B cell (primary cell): ENCODE results near the gene SHC2. TPM values are rescaled to one million over a fixed set of nuclear protein-coding genes. Genes with fewer than 3 reads are reported as not detected.

Source experiments
- ATAC-seq: fragments of 200-7000 bp; cut with Tn5 transposase; one replicate; pipeline ENCODE4 v1.10.0; 2021; ENCODE audit warnings: low read depth, mild to moderate bottlenecking, moderate number of reproducible peaks, moderate library complexity
- CTCF ChIA-PET: fragments of 350-600 bp; sonication (Branson Sonifier 250); formaldehyde crosslinking; loops from one replicate; lab custom pipeline; 2021; ENCODE audit warnings: antibody characterized with exemption, inconsistent platforms; lab: Charles Lee
- POLR2A ChIA-PET: fragments of 350-600 bp; sonication (Branson Sonifier 250); formaldehyde crosslinking; loops from one replicate; lab custom pipeline; 2021; ENCODE audit warnings: antibody characterized with exemption; lab: Charles Lee
- DNase-seq: peaks from one replicate; pipeline ENCODE4 v3.0.0; 2013
- H2AFZ ChIP-seq: 2 replicates; pipeline ENCODE4 v1.6.1; 2012; ENCODE audit warnings: mild to moderate bottlenecking, low read depth, low read length; ENCODE audit not compliant: insufficient read depth, poor library complexity, severe bottlenecking
- H3K27ac ChIP-seq, 2 donors: 1 replicate in 1 of 2; 2 replicates in 1 of 2; pipeline ENCODE4 v1.5.1; 2012 to 2013; ENCODE audit warnings: low read length in 2 of 2, mild to moderate bottlenecking in 2 of 2, moderate library complexity in 1 of 2
- H3K27me3 ChIP-seq, 4 experiments: fragments of 200-600 bp in 1 of 4; sonication (generic) in 1 of 4; replicated peaks in 1 of 4; 1 replicate in 2 of 4; 2 replicates in 2 of 4; pipeline versions ENCODE4 v1.6.1 to v1.7.0; 2013 to 2016; ENCODE audit warnings: low read length in 3 of 4, mild to moderate bottlenecking in 2 of 4, mixed read lengths in 1 of 4, moderate library complexity in 1 of 4; ENCODE audit not compliant: insufficient read depth in 4 of 4, control insufficient read depth in 3 of 4; ENCODE audit errors: control extremely low read depth in 1 of 4
- H3K36me3 ChIP-seq, 2 experiments: replicated peaks in 1 of 2; 1 replicate in 1 of 2; 2 replicates in 1 of 2; pipeline versions ENCODE4 v1.6.1 to v1.7.1; 2013; ENCODE audit warnings: low read length in 1 of 2; ENCODE audit not compliant: insufficient read depth in 2 of 2, control insufficient read depth in 1 of 2; ENCODE audit errors: control extremely low read depth in 1 of 2, extremely low read depth in 1 of 2
- H3K4me1 ChIP-seq, 2 donors: fragments of 200-600 bp in 1 of 2; sonication (generic) in 1 of 2; 1 replicate in 1 of 2; 2 replicates in 1 of 2; pipeline versions ENCODE4 v1.5.1 to v1.6.1; 2013 to 2017; ENCODE audit warnings: low read length in 2 of 2; ENCODE audit not compliant: control insufficient read depth in 2 of 2, insufficient read depth in 2 of 2
- H3K4me2 ChIP-seq: replicated peaks from 2 replicates; pipeline ENCODE3; 2012; ENCODE audit warnings: mild to moderate bottlenecking, low read depth, low read length; ENCODE audit not compliant: poor library complexity, severe bottlenecking
- H3K4me3 ChIP-seq, 5 experiments: fragments of 200-600 bp in 1 of 5; sonication (generic) in 1 of 5; 1 replicate in 3 of 5; 2 replicates in 2 of 5; pipeline versions ENCODE4 v1.5.1 to v1.7.0; 2011 to 2016; ENCODE audit warnings: low read length in 4 of 5, mild to moderate bottlenecking in 4 of 5, low read depth in 2 of 5, control low read depth in 1 of 5, moderate library complexity in 1 of 5; ENCODE audit not compliant: insufficient read depth in 1 of 5; ENCODE audit errors: control extremely low read depth in 1 of 5, extremely low read depth in 1 of 5
- H3K79me2 ChIP-seq: fragments of 200-600 bp; sonication (generic); one replicate; pipeline ENCODE4 v1.6.0; 2016; ENCODE audit warnings: low read length; ENCODE audit not compliant: control insufficient read depth, insufficient read depth
- H3K9ac ChIP-seq: fragments of 200-600 bp; sonication (generic); 2 replicates; pipeline ENCODE4 v1.6.1; 2017; ENCODE audit warnings: mild to moderate bottlenecking, low read length, moderate library complexity
- H3K9me3 ChIP-seq, 3 donors: one replicate each; pipeline versions ENCODE4 v1.6.1 to v1.7.1; 2013; ENCODE audit warnings: low read length in 2 of 3; ENCODE audit not compliant: control insufficient read depth in 2 of 3, insufficient read depth in 1 of 3; ENCODE audit errors: control extremely low read depth in 1 of 3
- H4K20me1 ChIP-seq: 2 replicates; pipeline ENCODE4 v1.6.0; 2012; ENCODE audit warnings: mild to moderate bottlenecking, low read length; ENCODE audit not compliant: insufficient read depth, control insufficient read depth, poor library complexity, severe bottlenecking
- H3K27ac Mint-ChIP-seq: one replicate; pipeline ENCODE4 v1.8.0; 2021; ENCODE audit warnings: mixed read lengths
- H3K27me3 Mint-ChIP-seq: one replicate; pipeline ENCODE4 v1.8.0; 2021; ENCODE audit warnings: mixed read lengths
- H3K4me1 Mint-ChIP-seq: one replicate; pipeline ENCODE4 v1.8.0; 2021; ENCODE audit warnings: mixed read lengths
- H3K4me3 Mint-ChIP-seq: one replicate; pipeline ENCODE4 v1.8.0; 2021; ENCODE audit warnings: mixed read lengths
- H3K9me3 Mint-ChIP-seq: one replicate; pipeline ENCODE4 v1.8.0; 2022; ENCODE audit warnings: mixed read lengths; ENCODE audit not compliant: insufficient read depth
- EZH2 ChIP-seq: IDR thresholded peaks from 2 replicates; pipeline ENCODE4 v1.6.1; 2012; ENCODE audit warnings: borderline replicate concordance, low read depth, mild to moderate bottlenecking, moderate library complexity, low read length; ENCODE audit not compliant: insufficient read depth, poor library complexity, severe bottlenecking
- WGBS: methylation state at CpG from one replicate; pipeline ENCODE4 v1.1.5; 2013; ENCODE audit warnings: missing lambda C conversion rate; ENCODE audit not compliant: insufficient coverage; 5-methylcytosine and 5-hydroxymethylcytosine counted together
- intact Hi-C: fragments of 100-400 bp; cut with micrococcal nuclease; formaldehyde crosslinking; loops from one replicate; pipeline ENCODE4 v1.10.0; 2022
- polyA plus RNA-seq: library from polyadenylated mRNA; depleted of rRNA; stranded (reverse); fragments of >200 nt; gene quantifications from 2 replicates; pipeline ENCODE4 v1.2.3, GENCODE V29; 2012
- total RNA-seq, 2 donors: library from RNA; stranded (reverse); fragments of 120-200 nt in 1 of 2; gene quantifications; 1 replicate in 1 of 2; 2 replicates in 1 of 2; pipeline versions ENCODE4 v1.2.3 to v1.2.4, GENCODE V29; 2013 to 2022
- TF ChIP-seq, protein P1 (sequence below): fragments of 200-600 bp; IDR thresholded peaks from one replicate; pipeline ENCODE4 v1.8.0; 2022; ENCODE audit warnings: antibody characterized with exemption, mild to moderate bottlenecking

Gene SHC2
- total and polyA plus RNA-seq, 2 donors (not counting 1 experiment from before 2014, with no cell fraction given) = 0.19 TPM; not detected in 1

DNA sequence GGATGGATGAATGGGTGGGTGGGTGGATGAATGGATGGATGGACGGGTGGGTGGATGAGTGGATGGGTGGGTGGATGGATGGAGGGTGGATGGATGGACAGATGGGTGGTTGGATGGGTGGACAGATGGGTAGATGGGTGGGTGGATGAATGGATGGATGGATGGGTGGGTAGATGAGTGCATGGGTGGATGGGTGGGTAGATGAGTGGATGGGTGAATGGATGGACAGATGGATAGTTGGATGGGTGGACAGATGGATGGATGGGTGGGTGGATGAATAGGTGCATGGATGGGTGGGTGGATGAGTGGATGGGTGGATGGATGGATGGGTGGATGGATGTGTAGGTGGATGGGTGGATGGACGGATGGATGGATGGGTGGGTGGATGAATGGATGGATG, 17.8 kb downstream of the SHC2 start:
- Histone ChIP-seq H3K79me2 (no peaks in the 10 kb centered on the region), H3K27me3 (peaks cover 0 to 4% (median 1%) of the 10 kb centered on the region in 4 experiments)
- no peaks in the 10 kb centered on the region for H3K9me3 Mint-ChIP-seq

DNA sequence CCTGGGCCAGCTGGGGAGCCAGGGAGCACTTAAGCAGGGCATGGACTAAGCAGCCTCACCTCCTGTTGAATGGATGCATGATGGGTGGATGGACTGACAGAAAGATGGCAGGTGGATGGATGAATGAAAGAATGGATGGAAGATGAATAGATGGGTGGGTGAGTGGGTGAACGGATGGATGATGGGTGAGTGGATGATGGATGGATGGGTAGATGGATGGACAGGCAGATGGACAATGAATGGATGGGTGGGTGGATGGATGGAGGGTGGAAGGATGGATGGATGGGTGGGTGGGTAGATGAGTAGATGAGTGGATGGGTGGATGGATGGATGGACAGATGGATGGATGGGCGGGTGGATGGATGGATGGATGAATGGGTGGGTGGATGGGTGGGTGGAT, 18.7 kb downstream of the SHC2 start:
- H3K4me3 Mint-ChIP-seq = no peak overlapping the region
- CTCF ChIA-PET = no interaction called here
- peaks cover 0 to 4% (median 1%) of the 10 kb centered on the region in 4 experiments for H3K27me3 ChIP-seq

More for the DNA sequence above, 17.8 kb downstream of the SHC2 start:
- H3K27ac Mint-ChIP-seq = no peak overlapping the region
- POLR2A ChIA-PET = no interaction called here
- H3K4me2 ChIP-seq = no peak overlapping the region
- DNase-seq (no peak), ATAC-seq (no peak)
- no peaks in the 10 kb centered on the region for H4K20me1 ChIP-seq
- no peaks in the 10 kb centered on the region for H3K4me1 Mint-ChIP-seq
- H3K36me3 ChIP-seq = no peaks in the 10 kb centered on the region
- 100% methylated on average over 2 of the region's 2 CpGs for WGBS
- CTCF ChIA-PET = no interaction called here
- no peak overlapping the region for H3K9ac ChIP-seq
- H2AFZ ChIP-seq = no peak overlapping the region
- no peak for TF ChIP-seq EZH2
- TF ChIP-seq, protein P1, sequence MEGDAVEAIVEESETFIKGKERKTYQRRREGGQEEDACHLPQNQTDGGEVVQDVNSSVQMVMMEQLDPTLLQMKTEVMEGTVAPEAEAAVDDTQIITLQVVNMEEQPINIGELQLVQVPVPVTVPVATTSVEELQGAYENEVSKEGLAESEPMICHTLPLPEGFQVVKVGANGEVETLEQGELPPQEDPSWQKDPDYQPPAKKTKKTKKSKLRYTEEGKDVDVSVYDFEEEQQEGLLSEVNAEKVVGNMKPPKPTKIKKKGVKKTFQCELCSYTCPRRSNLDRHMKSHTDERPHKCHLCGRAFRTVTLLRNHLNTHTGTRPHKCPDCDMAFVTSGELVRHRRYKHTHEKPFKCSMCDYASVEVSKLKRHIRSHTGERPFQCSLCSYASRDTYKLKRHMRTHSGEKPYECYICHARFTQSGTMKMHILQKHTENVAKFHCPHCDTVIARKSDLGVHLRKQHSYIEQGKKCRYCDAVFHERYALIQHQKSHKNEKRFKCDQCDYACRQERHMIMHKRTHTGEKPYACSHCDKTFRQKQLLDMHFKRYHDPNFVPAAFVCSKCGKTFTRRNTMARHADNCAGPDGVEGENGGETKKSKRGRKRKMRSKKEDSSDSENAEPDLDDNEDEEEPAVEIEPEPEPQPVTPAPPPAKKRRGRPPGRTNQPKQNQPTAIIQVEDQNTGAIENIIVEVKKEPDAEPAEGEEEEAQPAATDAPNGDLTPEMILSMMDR = no peak
- H3K4me1 ChIP-seq = no peaks in the 10 kb centered on the region
- H3K4me3 ChIP-seq = no peak overlapping the region
- H3K4me3 Mint-ChIP-seq = no peak overlapping the region
- peaks cover 0 to 27% (median 0%) of the 10 kb centered on the region in 3 donors for H3K9me3 ChIP-seq
- no peak overlapping the region for H3K27ac ChIP-seq
- intact Hi-C loops = no loop called here
- peaks cover 4% of the 10 kb centered on the region for H3K27me3 Mint-ChIP-seq

More for the DNA sequence above, 18.7 kb downstream of the SHC2 start:
- POLR2A ChIA-PET = no interaction called here
- Histone ChIP-seq H4K20me1 (no peaks in the 10 kb centered on the region), H2AFZ (no peak overlapping the region), H3K36me3 (no peaks in the 10 kb centered on the region), H3K4me2 (no peak overlapping the region), H3K27ac (no peak overlapping the region), H3K79me2 (no peaks in the 10 kb centered on the region), H3K9me3 (peaks cover 0 to 27% (median 0%) of the 10 kb centered on the region in 3 donors), H3K4me1 (no peaks in the 10 kb centered on the region), H3K4me3 (no peak overlapping the region), H3K9ac (no peak overlapping the region)
- TF ChIP-seq, protein P1 = no peak
- TF ChIP-seq EZH2 = no peak
- DNase-seq (no peak), ATAC-seq (no peak)
- no peak overlapping the region for H3K27ac Mint-ChIP-seq
- H3K27me3 Mint-ChIP-seq = peaks cover 13% of the 10 kb centered on the region
- WGBS = 96% methylated on average over 1 of the region's 2 CpGs
- no peaks in the 10 kb centered on the region for H3K9me3 Mint-ChIP-seq
- intact Hi-C loops = no loop called here
- no peaks in the 10 kb centered on the region for H3K4me1 Mint-ChIP-seq
